OCI-LY1 (cell line): ENCODE data around the gene TTLL10.

Experiments used
- H2AFZ ChIP-seq: fragments of 200-600 bp; sonication (generic), shearing (Covaris generic); 2 replicates; pipeline ENCODE4 v1.6.0; 2014; ENCODE audit warnings: antibody characterized with exemption, mild to moderate bottlenecking, low read length
- H3F3A ChIP-seq: fragments of 200-600 bp; sonication (generic), shearing (Covaris generic); 2 replicates; pipeline ENCODE4 v1.6.0; 2014; ENCODE audit warnings: mild to moderate bottlenecking, antibody characterized with exemption, low read length, moderate library complexity; ENCODE audit not compliant: insufficient read depth
- H3K27ac ChIP-seq: fragments of 200-600 bp; sonication (generic); 2 replicates; pipeline ENCODE4 v1.5.1; 2014; ENCODE audit warnings: low read length, mixed run types, mild to moderate bottlenecking, low read depth; ENCODE audit not compliant: poor library complexity, severe bottlenecking
- H3K27me3 ChIP-seq: fragments of 200-600 bp; sonication (generic); 2 replicates; pipeline ENCODE4 v1.6.0; 2014; ENCODE audit warnings: antibody characterized with exemption, mild to moderate bottlenecking, low read length, moderate library complexity; ENCODE audit not compliant: insufficient read depth
- H3K36me3 ChIP-seq: fragments of 200-600 bp; sonication (generic); 2 replicates; pipeline ENCODE4 v1.6.1; 2014; ENCODE audit warnings: mild to moderate bottlenecking, antibody characterized with exemption, low read length, moderate library complexity, mixed read lengths; ENCODE audit not compliant: insufficient read depth
- H3K4me1 ChIP-seq: fragments of 200-600 bp; sonication (generic); 2 replicates; pipeline ENCODE4 v1.5.1; 2014; ENCODE audit warnings: mild to moderate bottlenecking, low read length, moderate library complexity; ENCODE audit not compliant: insufficient read depth, severe bottlenecking
- H3K4me2 ChIP-seq: fragments of 200-600 bp; sonication (generic), shearing (Covaris generic); 2 replicates; pipeline ENCODE4 v1.6.1; 2014; ENCODE audit warnings: low read length
- H3K4me3 ChIP-seq: fragments of 200-600 bp; sonication (generic); 2 replicates; pipeline ENCODE4 v1.5.1; 2014; ENCODE audit warnings: low read length, low read depth, mild to moderate bottlenecking, mixed read lengths; ENCODE audit not compliant: poor library complexity, severe bottlenecking
- H3K79me2 ChIP-seq: fragments of 200-600 bp; shearing (Covaris generic); 2 replicates; pipeline ENCODE4 v1.6.1; 2016; ENCODE audit warnings: mixed run types, low read length, mixed read lengths; ENCODE audit not compliant: insufficient read depth
- H3K9ac ChIP-seq: fragments of 200-600 bp; sonication (generic), shearing (Covaris generic); 2 replicates; pipeline ENCODE4 v1.6.1; 2014; ENCODE audit warnings: mild to moderate bottlenecking, low read length, mixed read lengths
- H3K9me2 ChIP-seq: fragments of 200-600 bp; sonication (generic), shearing (Covaris generic); 2 replicates; pipeline ENCODE4 v1.6.1; 2014; ENCODE audit warnings: low read depth, mild to moderate bottlenecking, low read length, mixed read lengths
- H3K9me3 ChIP-seq: fragments of 200-600 bp; shearing (Covaris generic); 2 replicates; pipeline ENCODE4 v1.6.1; 2014; ENCODE audit warnings: low read length, mixed read lengths
- H4K20me1 ChIP-seq: fragments of 200-600 bp; sonication (generic), shearing (Covaris generic); 2 replicates; pipeline ENCODE4 v1.6.0; 2016; ENCODE audit warnings: mild to moderate bottlenecking, low read length; ENCODE audit not compliant: insufficient read depth
- EZH2 ChIP-seq: fragments of 200-600 bp; sonication (generic), shearing (Covaris generic); IDR thresholded peaks from 2 replicates; pipeline ENCODE4 v1.8.0; 2017; ENCODE audit warnings: borderline replicate concordance, mixed run types, mild to moderate bottlenecking, antibody characterized with exemption, low read length, moderate library complexity, mixed read lengths
- TF ChIP-seq, protein P1 (sequence below): fragments of 200-600 bp; sonication (generic), shearing (Covaris generic); IDR thresholded peaks from 2 replicates; pipeline ENCODE4 v1.5.1; 2017; ENCODE audit warnings: mild to moderate bottlenecking, antibody characterized with exemption, low read length, moderate library complexity, mixed read lengths

Gene TTLL10

DNA sequence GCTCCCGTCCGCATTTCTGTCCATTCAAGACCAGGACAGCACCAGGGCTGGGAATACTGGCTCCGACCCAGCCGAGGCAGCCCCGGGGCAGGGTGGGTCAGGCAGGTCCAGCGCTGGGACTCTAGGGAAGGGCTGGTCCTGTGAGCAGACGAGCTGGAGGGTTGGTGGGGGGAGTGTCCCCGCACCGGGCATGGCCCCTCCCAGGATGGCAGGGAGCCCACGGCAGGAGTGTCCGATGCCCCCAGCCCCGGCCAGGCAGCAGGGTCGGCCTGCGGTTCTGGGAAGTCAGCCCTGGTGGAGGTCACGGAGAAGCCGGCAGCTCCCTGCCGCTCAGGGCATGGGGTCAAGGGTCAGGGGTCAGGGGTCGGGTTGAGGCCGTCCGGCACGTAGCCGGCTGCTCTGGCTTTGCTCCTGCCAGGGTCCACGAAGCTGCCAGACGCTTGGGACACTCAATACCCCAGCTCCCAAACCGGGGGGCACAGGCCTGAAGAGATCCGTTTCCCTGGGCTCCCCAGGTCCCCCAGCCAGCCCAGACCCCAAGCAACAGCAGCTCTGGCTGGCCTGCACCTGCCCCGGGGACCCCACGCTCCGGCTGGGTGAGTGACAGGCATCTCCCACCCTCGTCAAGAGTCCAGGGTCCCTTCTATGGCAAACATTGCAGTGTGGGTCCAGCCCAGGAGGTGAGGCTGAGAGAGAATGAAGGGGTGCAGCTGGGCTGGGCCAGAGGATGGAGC lies 66.1 kb downstream of the TTLL10 start:
- Histone ChIP-seq H3K4me3 (no peak overlapping the region), H3K4me2 (no peak overlapping the region), H3K9ac (no peak overlapping the region), H2AFZ (no peak overlapping the region), H3K36me3 (peaks cover 5% of the 10 kb centered on the region; the same call in 1 of the 2 replicates), H3F3A (no peaks in the 10 kb centered on the region), H3K27me3 (peaks cover 27% of the 10 kb centered on the region; the same call in 1 of the 2 replicates), H4K20me1 (no peaks in the 10 kb centered on the region), H3K9me2 (no peaks in the 10 kb centered on the region), H3K4me1 (no peaks in the 10 kb centered on the region), H3K27ac (no peak overlapping the region), H3K79me2 (no peaks in the 10 kb centered on the region), H3K9me3 (no peaks in the 10 kb centered on the region)
- no peak for TF ChIP-seq EZH2

DNA sequence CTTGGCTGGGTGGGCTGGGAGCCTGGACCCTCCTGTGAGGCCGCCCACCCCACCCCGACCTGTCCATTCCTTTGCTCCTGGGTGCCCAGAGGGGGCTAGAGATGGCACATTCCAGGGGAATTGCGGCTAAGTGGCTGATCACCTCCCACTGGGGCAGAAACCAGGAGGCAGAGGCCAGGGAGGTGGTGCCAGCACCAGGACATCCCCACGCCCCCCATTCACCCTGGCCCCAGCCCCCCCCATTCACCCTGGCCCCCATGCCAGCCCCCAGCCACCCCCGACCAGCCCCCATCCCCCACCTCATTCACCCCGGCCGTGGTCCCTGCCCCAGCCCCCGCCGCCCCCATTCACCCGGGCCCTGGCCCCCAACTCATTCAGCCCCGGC lies 66.7 kb downstream of the TTLL10 start:
- no peaks in the 10 kb centered on the region for H3F3A ChIP-seq
- H3K27ac ChIP-seq, result no peak overlapping the region
- H3K9me3 ChIP-seq, result no peaks in the 10 kb centered on the region
- no peak overlapping the region for H3K4me3 ChIP-seq
- H4K20me1 ChIP-seq, result no peaks in the 10 kb centered on the region
- TF ChIP-seq, protein P1, sequence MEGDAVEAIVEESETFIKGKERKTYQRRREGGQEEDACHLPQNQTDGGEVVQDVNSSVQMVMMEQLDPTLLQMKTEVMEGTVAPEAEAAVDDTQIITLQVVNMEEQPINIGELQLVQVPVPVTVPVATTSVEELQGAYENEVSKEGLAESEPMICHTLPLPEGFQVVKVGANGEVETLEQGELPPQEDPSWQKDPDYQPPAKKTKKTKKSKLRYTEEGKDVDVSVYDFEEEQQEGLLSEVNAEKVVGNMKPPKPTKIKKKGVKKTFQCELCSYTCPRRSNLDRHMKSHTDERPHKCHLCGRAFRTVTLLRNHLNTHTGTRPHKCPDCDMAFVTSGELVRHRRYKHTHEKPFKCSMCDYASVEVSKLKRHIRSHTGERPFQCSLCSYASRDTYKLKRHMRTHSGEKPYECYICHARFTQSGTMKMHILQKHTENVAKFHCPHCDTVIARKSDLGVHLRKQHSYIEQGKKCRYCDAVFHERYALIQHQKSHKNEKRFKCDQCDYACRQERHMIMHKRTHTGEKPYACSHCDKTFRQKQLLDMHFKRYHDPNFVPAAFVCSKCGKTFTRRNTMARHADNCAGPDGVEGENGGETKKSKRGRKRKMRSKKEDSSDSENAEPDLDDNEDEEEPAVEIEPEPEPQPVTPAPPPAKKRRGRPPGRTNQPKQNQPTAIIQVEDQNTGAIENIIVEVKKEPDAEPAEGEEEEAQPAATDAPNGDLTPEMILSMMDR, result no peak
- no peak for TF ChIP-seq EZH2
- H3K4me1 ChIP-seq, result no peaks in the 10 kb centered on the region
- peaks cover 27% of the 10 kb centered on the region; the same call in 1 of the 2 replicates for H3K27me3 ChIP-seq
- no peak overlapping the region for H2AFZ ChIP-seq
- no peaks in the 10 kb centered on the region for H3K79me2 ChIP-seq
- H3K4me2 ChIP-seq, result no peak overlapping the region
- H3K36me3 ChIP-seq, result no peaks in the 10 kb centered on the region; the same call in 1 of the 2 replicates
- H3K9ac ChIP-seq, result no peak overlapping the region
- H3K9me2 ChIP-seq, result no peaks in the 10 kb centered on the region

DNA sequence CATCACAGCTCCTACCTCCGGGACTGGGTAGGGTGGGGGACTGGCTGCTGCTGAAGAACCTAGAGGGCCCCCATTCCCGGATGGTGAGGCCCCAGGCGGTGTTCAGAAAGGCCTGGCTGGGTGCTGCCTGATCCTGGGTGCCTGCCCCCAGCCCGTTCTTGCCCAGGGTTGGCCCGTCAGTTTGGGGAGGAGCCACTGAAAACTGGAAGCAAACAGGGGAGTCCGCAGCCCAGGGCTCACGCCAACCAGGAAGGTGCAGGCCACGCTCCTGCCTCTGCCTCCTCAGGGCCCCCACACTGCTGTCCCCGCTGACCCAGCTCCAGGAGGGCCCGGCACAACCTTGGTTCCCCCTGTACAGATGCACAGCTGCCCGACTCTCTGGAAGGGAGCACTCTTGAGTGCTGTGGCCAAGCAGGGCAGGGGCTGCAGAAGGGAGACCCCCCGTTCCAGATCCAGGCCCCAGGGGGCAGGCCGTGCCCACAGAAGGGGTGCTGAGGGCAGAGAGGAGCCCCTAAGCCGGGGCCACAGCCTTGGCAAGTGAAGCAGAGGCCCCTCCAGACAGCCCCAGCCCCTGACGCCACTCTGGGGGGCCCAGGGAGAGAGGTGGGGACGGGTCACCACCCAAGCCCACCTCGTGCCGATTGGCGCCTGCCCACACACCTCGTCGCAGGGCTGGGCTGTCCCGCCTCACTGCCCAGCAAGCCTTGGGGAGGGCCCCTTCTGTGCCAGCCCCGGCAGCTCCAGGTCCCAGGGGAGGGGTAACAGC lies 67.3 kb downstream of the TTLL10 start:
- Histone ChIP-seq H3K9ac (no peak overlapping the region), H3K79me2 (no peaks in the 10 kb centered on the region), H4K20me1 (no peaks in the 10 kb centered on the region), H3K4me3 (no peak overlapping the region), H3K9me3 (no peaks in the 10 kb centered on the region), H3K27ac (no peak overlapping the region), H3K27me3 (peaks cover 27% of the 10 kb centered on the region; the same call in 1 of the 2 replicates), H3K9me2 (no peaks in the 10 kb centered on the region), H2AFZ (no peak overlapping the region), H3K4me1 (no peaks in the 10 kb centered on the region), H3F3A (no peaks in the 10 kb centered on the region), H3K4me2 (no peak overlapping the region), H3K36me3 (no peaks in the 10 kb centered on the region)
- TF ChIP-seq, protein P1, result no peak
- TF ChIP-seq EZH2, result no peak
